Endothelial cell of umbilical vein (primary cell): ENCODE measurements around the gene GPR32. TPM values are rescaled to one million over a fixed set of nuclear protein-coding genes. Genes with fewer than 3 reads are reported as not detected.

Experiments
- BruUV-seq: library from RNA; stranded (reverse); fragments of 400-500 nt; replicated peaks from 2 replicates; lab custom pipeline; 2021; lab: Mats Ljungman, UMichigan
- CTCF ChIA-PET: fragments of 300-600, 350-600 bp; sonication (Branson Sonifier 250); formaldehyde crosslinking; loops from one replicate; lab custom pipeline; 2021; ENCODE audit warnings: antibody characterized with exemption, inconsistent platforms; lab: Charles Lee
- POLR2A ChIA-PET: fragments of 300-600, 350-600 bp; sonication (Branson Sonifier 250); formaldehyde crosslinking; loops from one replicate; lab custom pipeline; 2021; ENCODE audit warnings: antibody characterized with exemption, inconsistent platforms; lab: Charles Lee
- DNase-seq: peaks from one replicate; pipeline ENCODE4 v3.0.0-alpha.2; 2011; ENCODE audit warnings: low read depth, low spot score
- FAIRE-seq: peaks from 2 replicates; lab custom pipeline; 2011; peaks lifted over from hg19 to GRCh38; lab: Jason Lieb, UNC
- H2AFZ ChIP-seq: 2 replicates; pipeline ENCODE4 v1.6.0; 2012; ENCODE audit warnings: low read depth, low read length, control low read depth, inconsistent platforms
- H3K27ac ChIP-seq: 2 replicates; pipeline ENCODE4 v1.5.1; 2011; ENCODE audit warnings: low read depth, mild to moderate bottlenecking, control low read depth, low read length, moderate library complexity; ENCODE audit not compliant: insufficient read depth
- H3K27me3 ChIP-seq, 2 experiments: 2 replicates each; pipeline versions ENCODE4 v1.6.0 to v1.6.1; 2011; ENCODE audit warnings: low read length in 2 of 2, mixed read lengths in 1 of 2; ENCODE audit not compliant: control insufficient read depth in 2 of 2, insufficient read depth in 2 of 2
- H3K36me3 ChIP-seq, 2 experiments: 2 replicates in 1 of 2; 3 replicates in 1 of 2; pipeline ENCODE4 v1.5.1; 2011; ENCODE audit warnings: low read length in 2 of 2, mild to moderate bottlenecking in 1 of 2, moderate library complexity in 1 of 2; ENCODE audit not compliant: control insufficient read depth in 2 of 2, insufficient read depth in 2 of 2; ENCODE audit errors: extremely low read depth in 1 of 2
- H3K4me1 ChIP-seq: 3 replicates; pipeline ENCODE4 v1.5.1; 2011; ENCODE audit warnings: mild to moderate bottlenecking, low read length; ENCODE audit not compliant: control insufficient read depth, insufficient read depth; ENCODE audit errors: extremely low read depth
- H3K4me2 ChIP-seq: 2 replicates; pipeline ENCODE4 v1.6.1; 2011; ENCODE audit warnings: low read length, control low read depth, mixed read lengths; ENCODE audit not compliant: insufficient read depth
- H3K4me3 ChIP-seq, 3 experiments: fragments of 200-600 bp in 1 of 3; sonication (generic), shearing (Covaris generic) in 1 of 3; replicated peaks in 1 of 3; 2 replicates each; pipeline ENCODE4 v1.5.1; 2011 to 2016; ENCODE audit warnings: control low read depth in 3 of 3, low read length in 3 of 3, mild to moderate bottlenecking in 2 of 3, inconsistent platforms in 1 of 3, low read depth in 1 of 3, moderate library complexity in 1 of 3; ENCODE audit not compliant: insufficient read depth in 1 of 3
- H3K79me2 ChIP-seq: 2 replicates; pipeline ENCODE4 v1.6.0; 2012; ENCODE audit warnings: low read length, inconsistent platforms; ENCODE audit not compliant: control insufficient read depth, insufficient read depth
- H3K9ac ChIP-seq: replicated peaks from 2 replicates; pipeline ENCODE3; 2011; ENCODE audit warnings: low read length, control low read depth; ENCODE audit not compliant: insufficient read depth; ENCODE audit errors: extremely low read depth
- H3K9me1 ChIP-seq: replicated peaks from 3 replicates; pipeline ENCODE4 v1.6.0; 2011; ENCODE audit warnings: mild to moderate bottlenecking, low read length; ENCODE audit not compliant: control insufficient read depth, insufficient read depth; ENCODE audit errors: extremely low read depth
- H3K9me3 ChIP-seq: replicated peaks from 2 replicates; pipeline ENCODE4 v1.5.1; 2012; ENCODE audit warnings: low read length, inconsistent platforms; ENCODE audit not compliant: control insufficient read depth, insufficient read depth
- H4K20me1 ChIP-seq: replicated peaks from 2 replicates; pipeline ENCODE3; 2011; ENCODE audit warnings: mild to moderate bottlenecking, low read length; ENCODE audit not compliant: control insufficient read depth, insufficient read depth; ENCODE audit errors: extremely low read depth
- CTCF ChIP-seq, 2 donors: IDR thresholded peaks; 1 replicate in 1 of 2; 2 replicates in 1 of 2; pipeline ENCODE4 v1.5.1; 2011; ENCODE audit warnings: low read length in 2 of 2, mild to moderate bottlenecking in 2 of 2, moderate library complexity in 2 of 2, control low read depth in 1 of 2, inconsistent platforms in 1 of 2, low read depth in 1 of 2; ENCODE audit not compliant: insufficient read depth in 1 of 2; ENCODE audit errors: extremely low read depth in 1 of 2
- EZH2 ChIP-seq: IDR thresholded peaks from 2 replicates; pipeline ENCODE4 v1.6.1; 2012; ENCODE audit warnings: borderline replicate concordance, low read depth, mild to moderate bottlenecking, moderate library complexity, low read length, inconsistent platforms; ENCODE audit not compliant: severe bottlenecking
- FOS ChIP-seq: IDR thresholded peaks from 2 replicates; pipeline ENCODE4 v1.6.1; 2011; ENCODE audit warnings: mild to moderate bottlenecking, low read length, moderate library complexity, borderline replicate concordance; ENCODE audit not compliant: insufficient read depth
- GATA2 ChIP-seq: IDR thresholded peaks from 2 replicates; pipeline ENCODE4 v1.7.0; 2011; ENCODE audit warnings: low read depth, mild to moderate bottlenecking, moderate library complexity, mixed read lengths, low read length; ENCODE audit not compliant: insufficient read length, insufficient read depth
- JUN ChIP-seq: IDR thresholded peaks from 2 replicates; pipeline ENCODE4 v1.6.1; 2011; ENCODE audit warnings: borderline replicate concordance, low read depth; ENCODE audit not compliant: insufficient read length, insufficient read depth
- MYC ChIP-seq: IDR thresholded peaks from one replicate; pipeline ENCODE4 v1.6.1; 2011; ENCODE audit warnings: mild to moderate bottlenecking, low read depth, low read length
- POLR2A ChIP-seq: IDR thresholded peaks from 2 replicates; pipeline ENCODE4 v1.6.1; 2012; ENCODE audit warnings: low read depth, mild to moderate bottlenecking, control low read depth, low read length
- POLR2AphosphoS5 ChIP-seq: IDR thresholded peaks from 2 replicates; pipeline ENCODE4 v1.6.1; 2012; ENCODE audit warnings: low read depth, mild to moderate bottlenecking, control low read depth, low read length, moderate library complexity; ENCODE audit not compliant: insufficient read depth
- dilution Hi-C: fragments of 300-500 bp; cut with MboI; formaldehyde crosslinking; loops from one replicate; pipeline ENCODE4 v1.15.0; 2019; ENCODE audit warnings: low sequenced_read_pairs; ENCODE audit not compliant: extremely low pct_ligation_motif_present
- intact Hi-C: fragments of 100-400 bp; cut with micrococcal nuclease; formaldehyde crosslinking; loops from one replicate; pipeline ENCODE4 v1.10.0; 2022
- polyA plus RNA-seq, 4 experiments: library from polyadenylated mRNA; depleted of rRNA in 3 of 4; stranded (reverse) in 3 of 4; unstranded in 1 of 4; fragments of >200 nt; gene quantifications; 2 replicates each; pipeline versions ENCODE4 v1.2.1 to v1.2.3, GENCODE V29; 2011 to 2012; ENCODE audit warnings: missing spikeins in 1 of 4
- total RNA-seq: library from RNA; stranded (reverse); gene quantifications from 2 replicates; pipeline ENCODE4 v1.2.3, GENCODE V29; 2021
- TF ChIP-seq, protein P1 (sequence below): IDR thresholded peaks from 2 replicates; pipeline ENCODE4 v1.6.1; 2011; ENCODE audit not compliant: insufficient read depth, insufficient read length

Gene GPR32
- total and polyA plus RNA-seq, 2 donors (not counting 3 experiments of a cell fraction or from before 2014, with no cell fraction given), result not detected

DNA sequence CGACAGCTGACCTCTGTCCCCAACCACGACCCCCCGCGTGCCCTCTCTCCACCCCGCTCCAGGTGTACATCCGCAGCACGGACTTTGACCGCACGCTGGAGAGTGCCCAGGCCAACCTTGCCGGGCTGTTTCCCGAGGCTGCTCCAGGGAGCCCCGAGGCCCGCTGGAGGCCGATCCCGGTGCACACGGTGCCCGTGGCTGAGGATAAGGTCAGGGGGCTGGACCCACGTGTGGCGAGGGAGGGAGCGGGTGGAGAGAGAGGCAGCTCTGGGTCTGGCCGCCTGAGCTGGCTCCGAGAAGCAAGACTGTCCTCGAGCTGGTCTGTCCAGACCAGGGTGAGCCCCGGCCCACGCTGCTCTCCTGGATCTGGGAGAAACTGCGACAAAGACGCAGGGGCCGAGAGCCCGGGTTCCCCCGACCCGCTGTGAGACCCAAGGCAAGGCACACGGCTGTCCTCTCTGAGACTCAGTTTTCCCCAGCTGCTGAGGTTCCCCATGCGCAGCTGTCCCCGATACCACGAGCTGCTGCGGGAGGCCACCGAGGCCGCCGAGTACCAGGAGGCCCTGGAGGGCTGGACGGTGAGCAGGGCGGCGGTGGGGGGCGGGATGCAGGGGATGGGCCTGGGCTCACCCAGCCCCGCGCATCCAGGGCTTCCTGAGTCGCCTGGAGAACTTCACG is 21.5 kb downstream of the GPR32 start:
- DNase-seq (no peak), FAIRE-seq (no peak)
- POLR2A ChIA-PET, result interaction anchor here (1.2 kb wide), 1 partner anchor 89 kb away, joined by 3 read pairs; no protein-coding TSS in a partner anchor
- no peak overlapping the region for H3K4me3 ChIP-seq
- H3K36me3 ChIP-seq, result peaks cover 0 to 2% of the 10 kb centered on the region in 2 experiments
- no peak overlapping the region for H3K4me2 ChIP-seq
- no peaks in the 10 kb centered on the region for H3K9me1 ChIP-seq
- intact Hi-C loops (no loop called here), dilution Hi-C loops (no loop called here)
- no peaks in the 10 kb centered on the region for H3K79me2 ChIP-seq
- BruUV-seq, result no TSS peak
- CTCF ChIA-PET, result interaction anchor here (1.4 kb wide), 1 partner anchor 67 kb away, joined by 3 read pairs; no protein-coding TSS in a partner anchor
- H4K20me1 ChIP-seq, result no peaks in the 10 kb centered on the region
- no peak overlapping the region for H2AFZ ChIP-seq
- H3K9ac ChIP-seq, result no peak overlapping the region
- H3K27me3 ChIP-seq, result no peaks in the 10 kb centered on the region
- H3K4me1 ChIP-seq, result no peaks in the 10 kb centered on the region
- H3K27ac ChIP-seq, result no peak overlapping the region
- no peaks in the 10 kb centered on the region for H3K9me3 ChIP-seq
- TF ChIP-seq FOS, result no peak
- TF ChIP-seq, protein P1, sequence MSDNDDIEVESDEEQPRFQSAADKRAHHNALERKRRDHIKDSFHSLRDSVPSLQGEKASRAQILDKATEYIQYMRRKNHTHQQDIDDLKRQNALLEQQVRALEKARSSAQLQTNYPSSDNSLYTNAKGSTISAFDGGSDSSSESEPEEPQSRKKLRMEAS, result no peak
- TF ChIP-seq POLR2A, result no peak
- TF ChIP-seq POLR2AphosphoS5, result no peak
- no peak for TF ChIP-seq JUN
- TF ChIP-seq MYC, result no peak
- no peak for TF ChIP-seq GATA2
- no peak for TF ChIP-seq CTCF (IDR thresholded peaks at IDR 0.05; ENCODE audit: extremely low read depth in 1 of 2, insufficient read depth in 1 of 2, low read depth in 1 of 2, low read length in 2 of 2)
- TF ChIP-seq EZH2, result no peak
